PC-9 (cell line): ENCODE data around the gene VRK1. TPM values are rescaled to one million over a fixed set of nuclear protein-coding genes. Genes with fewer than 3 reads are reported as not detected.

ENCODE experiments used
- BruUV-seq: library from RNA; stranded (reverse); fragments of 400-500 nt; replicated peaks from 2 replicates; lab custom pipeline; 2021; lab: Mats Ljungman, UMichigan
- CTCF ChIA-PET: fragments of 300-600 bp; sonication (Branson Sonifier 250); formaldehyde crosslinking; loops from one replicate; lab custom pipeline; 2022; ENCODE audit warnings: antibody characterized with exemption; lab: Charles Lee
- POLR2A ChIA-PET: fragments of 300-600 bp; sonication (Branson Sonifier 250); formaldehyde crosslinking; loops from one replicate; lab custom pipeline; 2022; ENCODE audit warnings: antibody characterized with exemption; ENCODE audit not compliant: unreplicated experiment; lab: Charles Lee
- DNase-seq, 2 experiments: peaks; one replicate each; pipeline versions ENCODE4 v3.0.0 to v3.0.0-alpha.2; 2015 to 2022; ENCODE audit warnings: mixed read lengths in 1 of 2
- H2AFZ ChIP-seq: fragments of 200-600 bp; sonication (generic); 2 replicates; pipeline ENCODE4 v1.8.1; 2017; ENCODE audit warnings: antibody characterized with exemption
- H3F3A ChIP-seq: fragments of 200-600 bp; sonication (generic); 2 replicates; pipeline ENCODE4 v1.8.1; 2017; ENCODE audit warnings: antibody characterized with exemption, mild to moderate bottlenecking, low read depth; ENCODE audit not compliant: insufficient read depth
- H3K27ac ChIP-seq: fragments of 200-600 bp; sonication (generic); 2 replicates; pipeline ENCODE4 v1.6.1; 2016; ENCODE audit warnings: mixed run types
- H3K27me3 ChIP-seq: fragments of 200-600 bp; sonication (generic); 2 replicates; pipeline ENCODE4 v1.6.1; 2016; ENCODE audit warnings: low read depth, mixed run types; ENCODE audit not compliant: insufficient read depth
- H3K36me3 ChIP-seq: fragments of 200-600 bp; sonication (generic); 2 replicates; pipeline ENCODE4 v1.6.1; 2016; ENCODE audit warnings: low read depth, mixed run types
- H3K4me1 ChIP-seq: fragments of 200-600 bp; sonication (generic); replicated peaks from 2 replicates; pipeline ENCODE4 v1.6.1; 2016; ENCODE audit warnings: mixed run types; ENCODE audit not compliant: insufficient read depth
- H3K4me2 ChIP-seq: fragments of 200-600 bp; sonication (generic); 2 replicates; pipeline ENCODE4 v1.6.1; 2017; ENCODE audit warnings: mixed run types
- H3K4me3 ChIP-seq: fragments of 200-600 bp; sonication (generic); 2 replicates; pipeline ENCODE4 v1.6.1; 2016; ENCODE audit warnings: mixed run types
- H3K79me2 ChIP-seq: fragments of 200-600 bp; sonication (generic); 2 replicates; pipeline ENCODE4 v1.6.1; 2017; ENCODE audit warnings: low read depth, mixed run types
- H3K9me2 ChIP-seq: fragments of 200-600 bp; sonication (generic); 2 replicates; pipeline ENCODE4 v1.8.1; 2017; ENCODE audit warnings: mild to moderate bottlenecking; ENCODE audit not compliant: insufficient read depth
- H3K9me3 ChIP-seq: fragments of 200-600 bp; sonication (generic); 2 replicates; pipeline ENCODE4 v1.8.1; 2016; ENCODE audit warnings: low read depth; ENCODE audit not compliant: insufficient read depth
- H4K20me1 ChIP-seq: fragments of 200-600 bp; sonication (generic); 2 replicates; pipeline ENCODE4 v1.8.1; 2017; ENCODE audit not compliant: insufficient read depth
- EZH2 ChIP-seq: fragments of 200-600 bp; sonication (generic); IDR thresholded peaks from 2 replicates; pipeline ENCODE4 v1.8.0; 2017; ENCODE audit warnings: antibody characterized with exemption, low read depth
- intact Hi-C: fragments of 100-400 bp; cut with micrococcal nuclease; formaldehyde crosslinking; loops from one replicate; pipeline ENCODE4 v1.10.0; 2022; ENCODE audit not compliant: unreplicated experiment
- total RNA-seq: library from RNA; stranded (reverse); gene quantifications from 2 replicates; pipeline ENCODE4 v1.2.3, GENCODE V29; 2021
- TF ChIP-seq, protein P1 (sequence below): fragments of 200-600 bp; sonication (generic); conservative IDR thresholded peaks from 2 replicates; pipeline ENCODE4 v1.6.1; 2017; ENCODE audit warnings: mixed run types, antibody characterized with exemption, mild to moderate bottlenecking, moderate library complexity

Gene VRK1
- total RNA-seq, 1 experiment from 2014 or later = 6.8 TPM

DNA sequence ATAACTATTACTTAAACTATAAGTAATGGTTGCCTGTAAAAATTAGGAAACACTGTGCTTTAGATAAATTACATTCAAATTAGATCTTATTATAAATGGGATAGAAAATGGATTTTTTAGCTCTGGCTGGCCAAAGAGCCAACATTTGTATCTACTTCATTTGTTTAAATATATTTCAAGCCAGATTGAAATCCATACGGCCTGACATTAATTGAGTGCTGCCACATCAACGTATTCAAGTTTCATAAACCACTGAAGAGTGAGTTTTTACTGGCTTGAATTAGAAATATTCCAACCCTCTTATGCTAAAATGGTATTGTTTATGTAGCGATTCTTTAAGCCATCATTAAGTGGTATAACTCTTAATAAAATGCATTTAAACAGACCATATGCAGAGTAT is 133.3 kb downstream of the VRK1 start:
- Histone ChIP-seq H3K27ac (no peak overlapping the region), H3K9me2 (no peaks in the 10 kb centered on the region), H3K4me2 (no peak overlapping the region), H3K36me3 (no peaks in the 10 kb centered on the region), H3K79me2 (no peaks in the 10 kb centered on the region), H3K4me1 (no peaks in the 10 kb centered on the region), H3K4me3 (no peak overlapping the region), H2AFZ (no peak overlapping the region), H3F3A (no peaks in the 10 kb centered on the region), H3K27me3 (no peaks in the 10 kb centered on the region), H3K9me3 (no peaks in the 10 kb centered on the region), H4K20me1 (no peaks in the 10 kb centered on the region)
- intact Hi-C loops = no loop called here
- TF ChIP-seq, protein P1, sequence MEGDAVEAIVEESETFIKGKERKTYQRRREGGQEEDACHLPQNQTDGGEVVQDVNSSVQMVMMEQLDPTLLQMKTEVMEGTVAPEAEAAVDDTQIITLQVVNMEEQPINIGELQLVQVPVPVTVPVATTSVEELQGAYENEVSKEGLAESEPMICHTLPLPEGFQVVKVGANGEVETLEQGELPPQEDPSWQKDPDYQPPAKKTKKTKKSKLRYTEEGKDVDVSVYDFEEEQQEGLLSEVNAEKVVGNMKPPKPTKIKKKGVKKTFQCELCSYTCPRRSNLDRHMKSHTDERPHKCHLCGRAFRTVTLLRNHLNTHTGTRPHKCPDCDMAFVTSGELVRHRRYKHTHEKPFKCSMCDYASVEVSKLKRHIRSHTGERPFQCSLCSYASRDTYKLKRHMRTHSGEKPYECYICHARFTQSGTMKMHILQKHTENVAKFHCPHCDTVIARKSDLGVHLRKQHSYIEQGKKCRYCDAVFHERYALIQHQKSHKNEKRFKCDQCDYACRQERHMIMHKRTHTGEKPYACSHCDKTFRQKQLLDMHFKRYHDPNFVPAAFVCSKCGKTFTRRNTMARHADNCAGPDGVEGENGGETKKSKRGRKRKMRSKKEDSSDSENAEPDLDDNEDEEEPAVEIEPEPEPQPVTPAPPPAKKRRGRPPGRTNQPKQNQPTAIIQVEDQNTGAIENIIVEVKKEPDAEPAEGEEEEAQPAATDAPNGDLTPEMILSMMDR = no peak
- no peak for TF ChIP-seq EZH2
- no TSS peak for BruUV-seq
- DNase-seq = no peak
- ChIA-PET CTCF (no interaction called here), POLR2A (no interaction called here)
